B cell (primary cell): Measurements from ENCODE around the gene PPP1R13B. TPM values are rescaled to one million over a fixed set of nuclear protein-coding genes. Genes with fewer than 3 reads are reported as not detected.

ENCODE experiments used
- ATAC-seq: fragments of 200-7000 bp; cut with Tn5 transposase; one replicate; pipeline ENCODE4 v1.10.0; 2021; ENCODE audit warnings: low read depth, mild to moderate bottlenecking, moderate number of reproducible peaks, moderate library complexity
- CTCF ChIA-PET: fragments of 350-600 bp; sonication (Branson Sonifier 250); formaldehyde crosslinking; loops from one replicate; lab custom pipeline; 2021; ENCODE audit warnings: antibody characterized with exemption, inconsistent platforms; lab: Charles Lee
- POLR2A ChIA-PET: fragments of 350-600 bp; sonication (Branson Sonifier 250); formaldehyde crosslinking; loops from one replicate; lab custom pipeline; 2021; ENCODE audit warnings: antibody characterized with exemption; lab: Charles Lee
- DNase-seq: peaks from one replicate; pipeline ENCODE4 v3.0.0; 2013
- H2AFZ ChIP-seq: 2 replicates; pipeline ENCODE4 v1.6.1; 2012; ENCODE audit warnings: mild to moderate bottlenecking, low read depth, low read length; ENCODE audit not compliant: insufficient read depth, poor library complexity, severe bottlenecking
- H3K27ac ChIP-seq, 2 donors: 1 replicate in 1 of 2; 2 replicates in 1 of 2; pipeline ENCODE4 v1.5.1; 2012 to 2013; ENCODE audit warnings: low read length in 2 of 2, mild to moderate bottlenecking in 2 of 2, moderate library complexity in 1 of 2
- H3K27me3 ChIP-seq, 4 experiments: fragments of 200-600 bp in 1 of 4; sonication (generic) in 1 of 4; replicated peaks in 1 of 4; 1 replicate in 2 of 4; 2 replicates in 2 of 4; pipeline versions ENCODE4 v1.6.1 to v1.7.0; 2013 to 2016; ENCODE audit warnings: low read length in 3 of 4, mild to moderate bottlenecking in 2 of 4, mixed read lengths in 1 of 4, moderate library complexity in 1 of 4; ENCODE audit not compliant: insufficient read depth in 4 of 4, control insufficient read depth in 3 of 4; ENCODE audit errors: control extremely low read depth in 1 of 4
- H3K36me3 ChIP-seq, 2 experiments: replicated peaks in 1 of 2; 1 replicate in 1 of 2; 2 replicates in 1 of 2; pipeline versions ENCODE4 v1.6.1 to v1.7.1; 2013; ENCODE audit warnings: low read length in 1 of 2; ENCODE audit not compliant: insufficient read depth in 2 of 2, control insufficient read depth in 1 of 2; ENCODE audit errors: control extremely low read depth in 1 of 2, extremely low read depth in 1 of 2
- H3K4me1 ChIP-seq, 2 donors: fragments of 200-600 bp in 1 of 2; sonication (generic) in 1 of 2; 1 replicate in 1 of 2; 2 replicates in 1 of 2; pipeline versions ENCODE4 v1.5.1 to v1.6.1; 2013 to 2017; ENCODE audit warnings: low read length in 2 of 2; ENCODE audit not compliant: control insufficient read depth in 2 of 2, insufficient read depth in 2 of 2
- H3K4me2 ChIP-seq: replicated peaks from 2 replicates; pipeline ENCODE3; 2012; ENCODE audit warnings: mild to moderate bottlenecking, low read depth, low read length; ENCODE audit not compliant: poor library complexity, severe bottlenecking
- H3K4me3 ChIP-seq, 5 experiments: fragments of 200-600 bp in 1 of 5; sonication (generic) in 1 of 5; 1 replicate in 3 of 5; 2 replicates in 2 of 5; pipeline versions ENCODE4 v1.5.1 to v1.7.0; 2011 to 2016; ENCODE audit warnings: low read length in 4 of 5, mild to moderate bottlenecking in 4 of 5, low read depth in 2 of 5, control low read depth in 1 of 5, moderate library complexity in 1 of 5; ENCODE audit not compliant: insufficient read depth in 1 of 5; ENCODE audit errors: control extremely low read depth in 1 of 5, extremely low read depth in 1 of 5
- H3K79me2 ChIP-seq: fragments of 200-600 bp; sonication (generic); one replicate; pipeline ENCODE4 v1.6.0; 2016; ENCODE audit warnings: low read length; ENCODE audit not compliant: control insufficient read depth, insufficient read depth
- H3K9ac ChIP-seq: fragments of 200-600 bp; sonication (generic); 2 replicates; pipeline ENCODE4 v1.6.1; 2017; ENCODE audit warnings: mild to moderate bottlenecking, low read length, moderate library complexity
- H3K9me3 ChIP-seq, 3 donors: one replicate each; pipeline versions ENCODE4 v1.6.1 to v1.7.1; 2013; ENCODE audit warnings: low read length in 2 of 3; ENCODE audit not compliant: control insufficient read depth in 2 of 3, insufficient read depth in 1 of 3; ENCODE audit errors: control extremely low read depth in 1 of 3
- H4K20me1 ChIP-seq: 2 replicates; pipeline ENCODE4 v1.6.0; 2012; ENCODE audit warnings: mild to moderate bottlenecking, low read length; ENCODE audit not compliant: insufficient read depth, control insufficient read depth, poor library complexity, severe bottlenecking
- H3K27ac Mint-ChIP-seq: one replicate; pipeline ENCODE4 v1.8.0; 2021; ENCODE audit warnings: mixed read lengths
- H3K27me3 Mint-ChIP-seq: one replicate; pipeline ENCODE4 v1.8.0; 2021; ENCODE audit warnings: mixed read lengths
- H3K4me1 Mint-ChIP-seq: one replicate; pipeline ENCODE4 v1.8.0; 2021; ENCODE audit warnings: mixed read lengths
- H3K4me3 Mint-ChIP-seq: one replicate; pipeline ENCODE4 v1.8.0; 2021; ENCODE audit warnings: mixed read lengths
- H3K9me3 Mint-ChIP-seq: one replicate; pipeline ENCODE4 v1.8.0; 2022; ENCODE audit warnings: mixed read lengths; ENCODE audit not compliant: insufficient read depth
- CTCF ChIP-seq: fragments of 200-600 bp; IDR thresholded peaks from one replicate; pipeline ENCODE4 v1.8.0; 2022; ENCODE audit warnings: antibody characterized with exemption, mild to moderate bottlenecking
- EZH2 ChIP-seq: IDR thresholded peaks from 2 replicates; pipeline ENCODE4 v1.6.1; 2012; ENCODE audit warnings: borderline replicate concordance, low read depth, mild to moderate bottlenecking, moderate library complexity, low read length; ENCODE audit not compliant: insufficient read depth, poor library complexity, severe bottlenecking
- WGBS: methylation state at CpG from one replicate; pipeline ENCODE4 v1.1.5; 2013; ENCODE audit warnings: missing lambda C conversion rate; ENCODE audit not compliant: insufficient coverage; 5-methylcytosine and 5-hydroxymethylcytosine counted together
- intact Hi-C: fragments of 100-400 bp; cut with micrococcal nuclease; formaldehyde crosslinking; loops from one replicate; pipeline ENCODE4 v1.10.0; 2022
- polyA plus RNA-seq: library from polyadenylated mRNA; depleted of rRNA; stranded (reverse); fragments of >200 nt; gene quantifications from 2 replicates; pipeline ENCODE4 v1.2.3, GENCODE V29; 2012
- total RNA-seq, 2 donors: library from RNA; stranded (reverse); fragments of 120-200 nt in 1 of 2; gene quantifications; 1 replicate in 1 of 2; 2 replicates in 1 of 2; pipeline versions ENCODE4 v1.2.3 to v1.2.4, GENCODE V29; 2013 to 2022

PPP1R13B gene
- total and polyA plus RNA-seq, 2 donors (not counting 1 experiment from before 2014, with no cell fraction given), result 10.1 to 27.7 TPM

GRCh38 chr14:103886304-103887169, 39.2 kb upstream of the PPP1R13B start:
- H3K36me3 ChIP-seq, result no peaks in the 10 kb centered on the region
- DNase-seq, result no peak
- H3K9me3 ChIP-seq, result no peaks in the 10 kb centered on the region
- POLR2A ChIA-PET, result interaction anchor here (0.6 kb wide), 1 partner anchor 10 kb away, joined by 5 read pairs; no protein-coding TSS in a partner anchor
- no peak overlapping the region for H3K27ac ChIP-seq
- ATAC-seq, result no peak
- Mint-ChIP-seq H3K4me1 (no peaks in the 10 kb centered on the region), H3K27me3 (peaks cover 6% of the 10 kb centered on the region), H3K4me3 (no peak overlapping the region), H3K9me3 (no peaks in the 10 kb centered on the region), H3K27ac (no peak overlapping the region)
- no peak overlapping the region for H3K4me3 ChIP-seq
- H4K20me1 ChIP-seq, result no peaks in the 10 kb centered on the region
- no peak overlapping the region for H3K4me2 ChIP-seq
- peaks cover 0 to 12% (median 0%) of the 10 kb centered on the region in 4 experiments for H3K27me3 ChIP-seq
- no peak overlapping the region for H2AFZ ChIP-seq
- CTCF ChIA-PET, result interaction anchor here (0.9 kb wide), 1 partner anchor 14 kb away, joined by 3 read pairs; no protein-coding TSS in a partner anchor
- no peaks in the 10 kb centered on the region for H3K4me1 ChIP-seq
- H3K79me2 ChIP-seq, result no peaks in the 10 kb centered on the region
- no peak overlapping the region for H3K9ac ChIP-seq
- TF ChIP-seq EZH2 (no peak), CTCF (no peak)
- 88% methylated on average over 25 of the region's 27 CpGs for WGBS
- intact Hi-C loops, result no loop called here

GRCh38 chr14:103885509-103885932, 38.1 kb upstream of the PPP1R13B start:
- ChIA-PET CTCF (no interaction called here), POLR2A (no interaction called here)
- Mint-ChIP-seq H3K27ac (no peak overlapping the region), H3K4me1 (peaks cover 2% of the 10 kb centered on the region), H3K9me3 (no peaks in the 10 kb centered on the region), H3K27me3 (peaks cover 11% of the 10 kb centered on the region), H3K4me3 (no peak overlapping the region)
- H2AFZ ChIP-seq, result no peak overlapping the region
- ATAC-seq (no peak), DNase-seq (no peak)
- no peaks in the 10 kb centered on the region for H3K36me3 ChIP-seq
- no peak overlapping the region for H3K4me2 ChIP-seq
- no peaks in the 10 kb centered on the region for H4K20me1 ChIP-seq
- no peak overlapping the region for H3K27ac ChIP-seq
- H3K4me3 ChIP-seq, result no peak overlapping the region
- peaks cover 1 to 3% of the 10 kb centered on the region in 2 donors for H3K4me1 ChIP-seq
- H3K9ac ChIP-seq, result no peak overlapping the region
- no peak for TF ChIP-seq EZH2
- TF ChIP-seq CTCF, result no peak
- peaks cover 0 to 22% (median 3%) of the 10 kb centered on the region in 4 experiments for H3K27me3 ChIP-seq
- no peaks in the 10 kb centered on the region for H3K79me2 ChIP-seq
- 91% methylated on average over 14 of the region's 14 CpGs for WGBS
- no peaks in the 10 kb centered on the region for H3K9me3 ChIP-seq
- intact Hi-C loops, result no loop called here
